PC-9 (cell line): ENCODE data around the gene CCDC70. TPM values are rescaled to one million over a fixed set of nuclear protein-coding genes. Genes with fewer than 3 reads are reported as not detected.

ENCODE experiments used
- BruUV-seq: library from RNA; stranded (reverse); fragments of 400-500 nt; replicated peaks from 2 replicates; lab custom pipeline; 2021; lab: Mats Ljungman, UMichigan
- CTCF ChIA-PET: fragments of 300-600 bp; sonication (Branson Sonifier 250); formaldehyde crosslinking; loops from one replicate; lab custom pipeline; 2022; ENCODE audit warnings: antibody characterized with exemption; lab: Charles Lee
- POLR2A ChIA-PET: fragments of 300-600 bp; sonication (Branson Sonifier 250); formaldehyde crosslinking; loops from one replicate; lab custom pipeline; 2022; ENCODE audit warnings: antibody characterized with exemption; ENCODE audit not compliant: unreplicated experiment; lab: Charles Lee
- DNase-seq, 2 experiments: peaks; one replicate each; pipeline versions ENCODE4 v3.0.0 to v3.0.0-alpha.2; 2015 to 2022; ENCODE audit warnings: mixed read lengths in 1 of 2
- H2AFZ ChIP-seq: fragments of 200-600 bp; sonication (generic); 2 replicates; pipeline ENCODE4 v1.8.1; 2017; ENCODE audit warnings: antibody characterized with exemption
- H3F3A ChIP-seq: fragments of 200-600 bp; sonication (generic); 2 replicates; pipeline ENCODE4 v1.8.1; 2017; ENCODE audit warnings: antibody characterized with exemption, mild to moderate bottlenecking, low read depth; ENCODE audit not compliant: insufficient read depth
- H3K27ac ChIP-seq: fragments of 200-600 bp; sonication (generic); 2 replicates; pipeline ENCODE4 v1.6.1; 2016; ENCODE audit warnings: mixed run types
- H3K27me3 ChIP-seq: fragments of 200-600 bp; sonication (generic); 2 replicates; pipeline ENCODE4 v1.6.1; 2016; ENCODE audit warnings: low read depth, mixed run types; ENCODE audit not compliant: insufficient read depth
- H3K36me3 ChIP-seq: fragments of 200-600 bp; sonication (generic); 2 replicates; pipeline ENCODE4 v1.6.1; 2016; ENCODE audit warnings: low read depth, mixed run types
- H3K4me1 ChIP-seq: fragments of 200-600 bp; sonication (generic); replicated peaks from 2 replicates; pipeline ENCODE4 v1.6.1; 2016; ENCODE audit warnings: mixed run types; ENCODE audit not compliant: insufficient read depth
- H3K4me2 ChIP-seq: fragments of 200-600 bp; sonication (generic); 2 replicates; pipeline ENCODE4 v1.6.1; 2017; ENCODE audit warnings: mixed run types
- H3K4me3 ChIP-seq: fragments of 200-600 bp; sonication (generic); 2 replicates; pipeline ENCODE4 v1.6.1; 2016; ENCODE audit warnings: mixed run types
- H3K79me2 ChIP-seq: fragments of 200-600 bp; sonication (generic); 2 replicates; pipeline ENCODE4 v1.6.1; 2017; ENCODE audit warnings: low read depth, mixed run types
- H3K9me2 ChIP-seq: fragments of 200-600 bp; sonication (generic); 2 replicates; pipeline ENCODE4 v1.8.1; 2017; ENCODE audit warnings: mild to moderate bottlenecking; ENCODE audit not compliant: insufficient read depth
- H3K9me3 ChIP-seq: fragments of 200-600 bp; sonication (generic); 2 replicates; pipeline ENCODE4 v1.8.1; 2016; ENCODE audit warnings: low read depth; ENCODE audit not compliant: insufficient read depth
- H4K20me1 ChIP-seq: fragments of 200-600 bp; sonication (generic); 2 replicates; pipeline ENCODE4 v1.8.1; 2017; ENCODE audit not compliant: insufficient read depth
- CTCF ChIP-seq: fragments of 200-600 bp; sonication (generic); conservative IDR thresholded peaks from 2 replicates; pipeline ENCODE4 v1.6.1; 2017; ENCODE audit warnings: mixed run types, antibody characterized with exemption, mild to moderate bottlenecking, moderate library complexity
- EZH2 ChIP-seq: fragments of 200-600 bp; sonication (generic); IDR thresholded peaks from 2 replicates; pipeline ENCODE4 v1.8.0; 2017; ENCODE audit warnings: antibody characterized with exemption, low read depth
- intact Hi-C: fragments of 100-400 bp; cut with micrococcal nuclease; formaldehyde crosslinking; loops from one replicate; pipeline ENCODE4 v1.10.0; 2022; ENCODE audit not compliant: unreplicated experiment
- total RNA-seq: library from RNA; stranded (reverse); gene quantifications from 2 replicates; pipeline ENCODE4 v1.2.3, GENCODE V29; 2021

Gene CCDC70
- total RNA-seq, 1 experiment from 2014 or later, result not detected

DNA sequence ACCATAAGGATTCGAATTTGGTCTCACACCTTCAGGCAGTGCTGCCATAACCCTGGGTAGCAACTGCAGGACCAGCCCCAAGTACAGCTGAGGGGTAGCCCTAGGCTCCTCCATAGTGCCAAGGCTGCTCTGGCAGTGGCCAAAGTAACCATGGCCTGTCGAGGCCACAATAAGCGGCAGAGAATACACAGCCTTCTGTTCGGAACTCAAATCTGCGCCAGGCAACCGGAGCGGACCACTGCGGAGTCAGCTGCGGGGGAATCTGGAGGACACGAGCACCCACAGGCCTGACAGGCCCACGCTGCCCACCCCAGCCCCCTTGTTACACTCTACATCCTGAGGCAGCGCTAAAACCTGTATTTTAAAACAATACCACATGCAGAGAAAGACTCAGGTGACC is 48.7 kb downstream of the CCDC70 start:
- Histone ChIP-seq H3K4me2 (no peak overlapping the region), H3K4me1 (no peaks in the 10 kb centered on the region; the same call in 1 of the 2 replicates), H3K9me3 (no peaks in the 10 kb centered on the region), H3K4me3 (no peak overlapping the region), H3K27me3 (peaks cover 33% of the 10 kb centered on the region), H2AFZ (no peak overlapping the region), H3K79me2 (no peaks in the 10 kb centered on the region), H4K20me1 (no peaks in the 10 kb centered on the region), H3K36me3 (no peaks in the 10 kb centered on the region), H3K27ac (no peak overlapping the region), H3K9me2 (no peaks in the 10 kb centered on the region), H3F3A (no peaks in the 10 kb centered on the region)
- no peak for DNase-seq
- no TSS peak for BruUV-seq
- CTCF ChIA-PET, result no interaction called here
- POLR2A ChIA-PET, result no interaction called here
- intact Hi-C loops, result no loop called here
- TF ChIP-seq CTCF, result no peak
- TF ChIP-seq EZH2, result no peak

- Histone ChIP-seq H2AFZ (no peak overlapping the region), H4K20me1 (no peaks in the 10 kb centered on the region), H3F3A (no peaks in the 10 kb centered on the region), H3K4me3 (no peak overlapping the region), H3K27ac (no peak overlapping the region), H3K9me3 (no peaks in the 10 kb centered on the region), H3K4me2 (peak overlapping the region; percentile 31; the same call in 1 of the 2 replicates), H3K27me3 (peaks cover 33% of the 10 kb centered on the region), H3K79me2 (no peaks in the 10 kb centered on the region), H3K9me2 (no peaks in the 10 kb centered on the region), H3K4me1 (no peaks in the 10 kb centered on the region; the same call in 1 of the 2 replicates), H3K36me3 (no peaks in the 10 kb centered on the region)
- ChIA-PET POLR2A (no interaction called here), CTCF (no interaction called here)
- intact Hi-C loops, result no loop called here
- TF ChIP-seq CTCF (no peak), EZH2 (no peak)
- peak in 1 of 2 experiments; percentile 39 for DNase-seq
- BruUV-seq, result no TSS peak
Observed at GRCh38 chr13:51912091-51912490, 50.3 kb downstream of the CCDC70 start.

- intact Hi-C loops, result no loop called here
Observed at GRCh38 chr13:51912511-51913225, 50.9 kb downstream of the CCDC70 start.

More at GRCh38 chr13:51912511-51913225, 50.9 kb downstream of the CCDC70 start:
- no peaks in the 10 kb centered on the region for H3K36me3 ChIP-seq
- H3F3A ChIP-seq, result no peaks in the 10 kb centered on the region
- no peaks in the 10 kb centered on the region for H3K9me2 ChIP-seq
- peak overlapping the region; percentile 31; the same call in 1 of the 2 replicates for H3K4me2 ChIP-seq
- H3K27ac ChIP-seq, result no peak overlapping the region
- H2AFZ ChIP-seq, result no peak overlapping the region
- H3K79me2 ChIP-seq, result no peaks in the 10 kb centered on the region
- no peak for DNase-seq
- ChIA-PET CTCF (interaction anchor here (0.6 kb wide), 2 partner anchors 313 to 1295 kb away, joined by 3 to 4 read pairs; no protein-coding TSS in a partner anchor), POLR2A (no interaction called here)
- TF ChIP-seq EZH2 (no peak), CTCF (no peak)
- H3K27me3 ChIP-seq, result peaks cover 33% of the 10 kb centered on the region
- no peaks in the 10 kb centered on the region for H3K4me1 ChIP-seq
- no peaks in the 10 kb centered on the region for H4K20me1 ChIP-seq
- H3K9me3 ChIP-seq, result no peaks in the 10 kb centered on the region
- no TSS peak for BruUV-seq
- no peak overlapping the region for H3K4me3 ChIP-seq
